Ishikawa (cell line): ENCODE measurements around the gene KRTAP5-1.

Experiments used
- CEBPB ChIP-seq: IDR thresholded peaks from 2 replicates; pipeline ENCODE4 v1.6.1; 2012
- CREB1 ChIP-seq: IDR thresholded peaks from 2 replicates; pipeline ENCODE4 v1.6.1; 2012; ENCODE audit warnings: low read depth
- EGR1 ChIP-seq: IDR thresholded peaks from 2 replicates; pipeline ENCODE4 v1.6.1; 2012
- EP300 ChIP-seq: IDR thresholded peaks from 2 replicates; pipeline ENCODE4 v1.6.1; 2012; ENCODE audit warnings: borderline replicate concordance
- FOXM1 ChIP-seq: IDR thresholded peaks from 2 replicates; pipeline ENCODE4 v1.6.1; 2012; ENCODE audit warnings: low read depth, borderline replicate concordance
- NFIC ChIP-seq: IDR thresholded peaks from 2 replicates; pipeline ENCODE4 v1.6.1; 2012
- RAD21 ChIP-seq: IDR thresholded peaks from 2 replicates; pipeline ENCODE4 v1.6.1; 2012; ENCODE audit warnings: low read depth
- TAF1 ChIP-seq: IDR thresholded peaks from 2 replicates; pipeline ENCODE4 v1.6.1; 2012; ENCODE audit warnings: low read depth, mild to moderate bottlenecking
- TCF12 ChIP-seq: IDR thresholded peaks from 2 replicates; pipeline ENCODE4 v1.6.1; 2012; ENCODE audit warnings: low read depth
- TEAD4 ChIP-seq: IDR thresholded peaks from 2 replicates; pipeline ENCODE4 v1.6.1; 2012
- YY1 ChIP-seq: IDR thresholded peaks from 2 replicates; pipeline ENCODE4 v1.6.1; 2012; ENCODE audit warnings: low read depth
- ZBTB7A ChIP-seq: IDR thresholded peaks from 2 replicates; pipeline ENCODE4 v1.6.1; 2012; ENCODE audit warnings: low read depth
- TF ChIP-seq, protein P1 (sequence below): IDR thresholded peaks from 2 replicates; pipeline ENCODE4 v1.6.1; 2012
- TF ChIP-seq, protein P2 (sequence below): IDR thresholded peaks from 2 replicates; pipeline ENCODE4 v1.6.1; 2012
- TF ChIP-seq, protein P3 (sequence below): IDR thresholded peaks from 2 replicates; pipeline ENCODE4 v1.6.1; 2012; ENCODE audit warnings: low read depth, mild to moderate bottlenecking

KRTAP5-1 gene

DNA sequence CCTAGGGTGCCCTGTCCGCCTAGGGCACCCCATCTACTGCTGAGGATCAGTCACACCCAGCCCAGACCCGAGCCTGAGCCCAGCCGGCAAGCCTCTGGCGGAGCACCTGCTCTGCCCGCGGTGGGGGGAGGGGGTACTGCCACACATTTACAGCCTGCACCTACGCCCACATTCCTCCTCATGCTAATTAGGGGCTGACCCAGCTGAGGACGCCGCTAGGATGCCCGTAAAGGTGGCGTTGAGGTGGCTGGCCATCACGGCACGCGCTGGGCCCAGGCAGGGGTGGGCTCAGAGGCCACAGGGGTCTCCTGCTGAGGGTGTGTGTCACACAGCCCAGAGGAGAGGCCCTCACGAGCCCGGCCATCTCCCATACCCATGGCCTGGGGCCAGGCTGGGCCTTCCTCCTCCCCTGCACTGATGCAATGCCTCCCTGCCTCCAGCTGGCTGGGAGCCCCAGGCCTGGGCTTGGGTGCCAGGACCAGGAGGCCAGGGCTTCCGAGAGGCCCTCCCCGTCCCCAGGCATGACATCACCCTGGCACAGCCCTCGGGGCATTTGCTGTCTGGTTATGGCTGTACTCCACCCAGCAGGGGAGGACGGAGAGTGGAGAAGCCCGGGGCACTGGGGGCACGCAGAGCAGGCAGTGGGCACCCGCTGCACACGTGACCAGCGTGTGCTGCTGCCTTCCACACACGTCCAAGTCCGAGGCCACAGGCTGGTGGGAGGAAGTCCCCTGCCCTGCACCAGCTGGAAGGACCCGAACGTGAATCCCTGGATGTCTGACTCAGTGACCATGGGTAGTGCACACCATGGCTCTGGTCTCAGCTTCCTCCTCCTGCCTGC lies 25.8 kb downstream of the KRTAP5-1 start:
- TF ChIP-seq NFIC (peak; percentile 90), CEBPB (peak; percentile 80), TEAD4 (peak; percentile 91), RAD21 (no peak), EGR1 (peak; percentile 62; the same call in 1 of the 2 replicates), EP300 (peak; percentile 37), ZBTB7A (no peak), TAF1 (0 out of 2 replicates have a peak, but pooled peaks have one; percentile 10), TCF12 (peak; percentile 85), YY1 (peak; percentile 62; the same call in 1 of the 2 replicates)
- TF ChIP-seq, protein P1, sequence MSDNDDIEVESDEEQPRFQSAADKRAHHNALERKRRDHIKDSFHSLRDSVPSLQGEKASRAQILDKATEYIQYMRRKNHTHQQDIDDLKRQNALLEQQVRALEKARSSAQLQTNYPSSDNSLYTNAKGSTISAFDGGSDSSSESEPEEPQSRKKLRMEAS = peak; percentile 80
- TF ChIP-seq, protein P2, sequence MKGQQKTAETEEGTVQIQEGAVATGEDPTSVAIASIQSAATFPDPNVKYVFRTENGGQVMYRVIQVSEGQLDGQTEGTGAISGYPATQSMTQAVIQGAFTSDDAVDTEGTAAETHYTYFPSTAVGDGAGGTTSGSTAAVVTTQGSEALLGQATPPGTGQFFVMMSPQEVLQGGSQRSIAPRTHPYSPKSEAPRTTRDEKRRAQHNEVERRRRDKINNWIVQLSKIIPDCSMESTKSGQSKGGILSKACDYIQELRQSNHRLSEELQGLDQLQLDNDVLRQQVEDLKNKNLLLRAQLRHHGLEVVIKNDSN = peak; percentile 86
- TF ChIP-seq, protein P3, sequence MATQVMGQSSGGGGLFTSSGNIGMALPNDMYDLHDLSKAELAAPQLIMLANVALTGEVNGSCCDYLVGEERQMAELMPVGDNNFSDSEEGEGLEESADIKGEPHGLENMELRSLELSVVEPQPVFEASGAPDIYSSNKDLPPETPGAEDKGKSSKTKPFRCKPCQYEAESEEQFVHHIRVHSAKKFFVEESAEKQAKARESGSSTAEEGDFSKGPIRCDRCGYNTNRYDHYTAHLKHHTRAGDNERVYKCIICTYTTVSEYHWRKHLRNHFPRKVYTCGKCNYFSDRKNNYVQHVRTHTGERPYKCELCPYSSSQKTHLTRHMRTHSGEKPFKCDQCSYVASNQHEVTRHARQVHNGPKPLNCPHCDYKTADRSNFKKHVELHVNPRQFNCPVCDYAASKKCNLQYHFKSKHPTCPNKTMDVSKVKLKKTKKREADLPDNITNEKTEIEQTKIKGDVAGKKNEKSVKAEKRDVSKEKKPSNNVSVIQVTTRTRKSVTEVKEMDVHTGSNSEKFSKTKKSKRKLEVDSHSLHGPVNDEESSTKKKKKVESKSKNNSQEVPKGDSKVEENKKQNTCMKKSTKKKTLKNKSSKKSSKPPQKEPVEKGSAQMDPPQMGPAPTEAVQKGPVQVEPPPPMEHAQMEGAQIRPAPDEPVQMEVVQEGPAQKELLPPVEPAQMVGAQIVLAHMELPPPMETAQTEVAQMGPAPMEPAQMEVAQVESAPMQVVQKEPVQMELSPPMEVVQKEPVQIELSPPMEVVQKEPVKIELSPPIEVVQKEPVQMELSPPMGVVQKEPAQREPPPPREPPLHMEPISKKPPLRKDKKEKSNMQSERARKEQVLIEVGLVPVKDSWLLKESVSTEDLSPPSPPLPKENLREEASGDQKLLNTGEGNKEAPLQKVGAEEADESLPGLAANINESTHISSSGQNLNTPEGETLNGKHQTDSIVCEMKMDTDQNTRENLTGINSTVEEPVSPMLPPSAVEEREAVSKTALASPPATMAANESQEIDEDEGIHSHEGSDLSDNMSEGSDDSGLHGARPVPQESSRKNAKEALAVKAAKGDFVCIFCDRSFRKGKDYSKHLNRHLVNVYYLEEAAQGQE = no peak

DNA sequence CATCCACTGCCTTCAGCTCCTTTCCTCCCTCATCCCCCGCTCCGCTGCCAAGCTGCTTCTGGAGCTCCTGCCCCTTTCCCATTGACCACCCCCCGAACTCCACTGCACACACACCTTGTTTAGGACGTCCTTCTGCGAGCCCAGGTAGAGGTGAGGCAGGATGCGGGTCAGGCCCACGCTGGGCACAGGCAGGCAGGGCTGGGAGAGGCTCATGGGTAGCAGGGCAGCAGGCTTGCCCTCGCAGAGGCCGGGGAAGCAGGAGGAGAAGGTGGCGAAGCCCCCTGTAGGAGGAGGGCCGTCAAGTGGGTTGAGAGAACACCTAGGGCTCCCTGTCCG lies 26.3 kb downstream of the KRTAP5-1 start:
- TF ChIP-seq, protein P2 = no peak
- TF ChIP-seq RAD21 (no peak), CEBPB (no peak), TAF1 (0 out of 2 replicates have a peak, but pooled peaks have one; percentile 24), FOXM1 (no peak), NFIC (no peak), TCF12 (no peak)

DNA sequence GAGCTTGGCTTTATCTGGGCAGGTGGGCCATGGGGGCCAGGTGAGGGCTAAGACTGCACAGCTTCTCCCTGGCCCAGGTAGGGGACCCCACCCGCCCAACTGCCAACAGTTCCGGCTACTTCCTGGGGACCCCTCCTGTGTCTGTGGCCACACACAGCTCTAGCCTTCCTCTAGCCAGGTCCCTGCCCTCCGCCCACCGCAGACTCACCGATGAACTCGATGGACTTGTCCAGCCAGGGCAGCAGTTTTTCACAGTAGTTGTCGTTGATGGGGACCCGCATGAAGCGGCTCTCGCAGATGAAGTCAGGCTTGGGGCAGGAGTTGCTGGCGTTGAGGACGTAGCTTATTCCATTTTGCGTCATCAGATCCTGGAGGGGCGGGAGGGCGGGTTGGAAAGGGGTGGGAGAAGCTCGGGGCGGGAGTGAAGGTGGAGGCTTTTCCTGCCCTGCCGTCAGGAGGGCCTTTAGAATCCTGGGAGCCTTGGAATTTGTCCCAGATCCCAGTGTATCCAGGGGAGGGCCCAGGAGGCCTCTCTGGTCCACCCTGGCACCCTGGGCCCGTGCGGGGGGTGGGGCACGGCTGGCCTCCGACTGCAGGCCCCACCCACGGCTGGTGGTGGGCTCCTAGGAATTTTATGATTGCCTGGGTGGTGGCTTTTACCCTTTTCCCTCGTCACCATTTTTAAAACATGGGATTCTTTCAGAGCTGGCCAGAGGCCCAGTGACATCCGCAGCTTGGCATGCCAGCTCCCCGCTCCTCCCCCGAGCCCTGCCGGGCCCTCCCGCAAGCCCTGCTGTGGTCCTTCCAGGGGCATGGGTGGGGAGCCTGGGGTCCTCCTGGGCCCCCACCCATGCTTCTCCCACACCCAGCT lies 26.9 kb downstream of the KRTAP5-1 start:
- TF ChIP-seq TAF1 (no peak), YY1 (no peak), NFIC (peak; percentile 60), ZBTB7A (peak; percentile 82; the same call in 1 of the 2 replicates), EGR1 (no peak), EP300 (0 out of 2 replicates have a peak, but pooled peaks have one; percentile 6), TEAD4 (peak; percentile 38; the same call in 1 of the 2 replicates)
- TF ChIP-seq, protein P1 = no peak
- TF ChIP-seq, protein P2 = no peak

DNA sequence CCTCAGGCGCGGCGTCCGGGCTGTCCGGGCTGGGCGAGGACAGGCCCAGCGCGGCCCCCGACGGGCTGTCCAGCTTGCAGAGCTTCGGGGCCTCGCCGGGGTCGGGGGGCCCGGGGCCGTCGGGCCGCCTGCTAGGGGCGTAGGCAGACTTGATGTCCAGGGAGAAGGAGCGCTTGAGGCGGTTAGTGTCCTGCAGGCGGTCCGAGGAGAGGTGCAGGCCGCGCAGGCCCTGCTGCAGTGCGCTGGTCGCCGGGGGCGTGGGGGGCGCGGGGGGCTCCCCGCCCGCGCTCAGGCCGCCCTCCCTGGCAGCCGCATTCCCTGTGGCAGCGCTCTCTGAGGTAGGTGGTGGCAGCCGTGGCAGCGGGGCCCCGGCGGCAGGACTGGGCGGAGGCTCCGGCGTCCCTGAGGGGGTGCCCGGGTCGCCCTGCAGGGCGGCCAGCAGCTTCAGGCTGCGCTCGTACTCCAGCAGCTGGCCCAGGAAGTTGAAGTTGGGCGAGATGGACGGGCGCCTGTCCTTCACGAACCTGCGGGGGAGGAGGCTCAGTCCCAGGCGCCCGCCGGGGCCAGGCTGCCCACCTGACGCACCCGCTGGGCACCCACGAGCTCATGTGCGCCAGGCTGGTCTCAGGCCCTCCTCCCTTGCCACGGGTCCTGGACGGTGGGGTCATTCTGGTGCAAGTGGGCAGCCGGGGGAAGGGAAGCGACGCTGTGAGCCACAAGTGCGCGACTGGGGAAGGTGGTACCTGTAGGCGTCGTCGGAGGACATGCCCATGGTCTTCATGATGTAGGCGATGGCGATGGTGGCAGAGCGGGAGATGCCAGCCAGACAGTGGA lies 27.8 kb downstream of the KRTAP5-1 start:
- TF ChIP-seq EP300 = no peak
- no peak for TF ChIP-seq EGR1
- TF ChIP-seq, protein P2 = no peak
- TF ChIP-seq ZBTB7A = no peak
- TF ChIP-seq TEAD4 = no peak
- no peak for TF ChIP-seq CEBPB
- no peak for TF ChIP-seq FOXM1
- TF ChIP-seq NFIC = no peak
- TF ChIP-seq, protein P3 = no peak
- TF ChIP-seq TAF1 = no peak
- no peak for TF ChIP-seq CREB1
- TF ChIP-seq, protein P1 = no peak
- TF ChIP-seq TCF12 = no peak
- TF ChIP-seq RAD21 = no peak
- no peak for TF ChIP-seq YY1
